SU-DHL-6 (cell line): ENCODE data around the gene PITPNC1.

Source experiments
- EZH2phosphoT487 ChIP-seq: fragments of 200-600 bp; sonication (generic), shearing (Covaris generic); conservative IDR thresholded peaks from 2 replicates; pipeline ENCODE4 v1.6.1; 2018; ENCODE audit warnings: mild to moderate bottlenecking, antibody characterized with exemption, low read length, moderate library complexity, mixed read lengths
- TF ChIP-seq, protein P1 (sequence below): fragments of 200-600 bp; sonication (generic); IDR thresholded peaks from one replicate; pipeline ENCODE4 v1.5.1; 2017; ENCODE audit warnings: antibody characterized with exemption, mild to moderate bottlenecking, low read length, moderate library complexity; ENCODE audit not compliant: insufficient read depth, poor library complexity, severe bottlenecking

DNA sequence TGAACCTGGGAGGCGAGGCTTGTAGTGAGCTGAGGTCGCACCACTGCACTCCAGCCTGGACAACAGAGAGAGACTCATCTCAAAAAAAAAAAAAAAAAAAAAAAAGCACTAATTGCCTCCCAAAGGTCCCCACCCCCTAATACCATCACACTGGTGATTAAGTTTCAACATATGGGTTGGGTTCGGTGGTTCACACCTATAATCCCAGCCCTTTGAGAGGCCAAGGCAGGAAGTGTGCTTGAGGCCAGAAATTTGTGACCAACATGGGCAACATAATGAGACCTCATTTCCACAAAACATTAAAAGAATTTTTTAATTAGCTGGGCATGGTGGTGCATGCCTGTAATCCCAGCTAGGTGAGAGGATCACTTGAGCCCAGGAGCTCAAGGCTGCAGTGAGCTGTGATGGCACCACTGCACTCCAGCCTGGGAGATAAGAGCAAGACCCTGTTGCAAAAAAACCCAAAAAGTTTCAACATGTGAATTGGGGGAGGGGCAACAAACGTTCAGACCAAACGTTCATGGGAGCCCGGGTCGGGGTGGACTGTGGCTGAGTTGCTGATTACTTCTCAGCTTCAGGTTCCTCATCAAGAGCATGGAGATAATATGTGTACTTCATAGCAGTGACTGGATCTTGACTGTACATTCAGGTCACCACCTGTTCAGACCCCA, 278.5 kb downstream of the PITPNC1 start:
- TF ChIP-seq, protein P1, sequence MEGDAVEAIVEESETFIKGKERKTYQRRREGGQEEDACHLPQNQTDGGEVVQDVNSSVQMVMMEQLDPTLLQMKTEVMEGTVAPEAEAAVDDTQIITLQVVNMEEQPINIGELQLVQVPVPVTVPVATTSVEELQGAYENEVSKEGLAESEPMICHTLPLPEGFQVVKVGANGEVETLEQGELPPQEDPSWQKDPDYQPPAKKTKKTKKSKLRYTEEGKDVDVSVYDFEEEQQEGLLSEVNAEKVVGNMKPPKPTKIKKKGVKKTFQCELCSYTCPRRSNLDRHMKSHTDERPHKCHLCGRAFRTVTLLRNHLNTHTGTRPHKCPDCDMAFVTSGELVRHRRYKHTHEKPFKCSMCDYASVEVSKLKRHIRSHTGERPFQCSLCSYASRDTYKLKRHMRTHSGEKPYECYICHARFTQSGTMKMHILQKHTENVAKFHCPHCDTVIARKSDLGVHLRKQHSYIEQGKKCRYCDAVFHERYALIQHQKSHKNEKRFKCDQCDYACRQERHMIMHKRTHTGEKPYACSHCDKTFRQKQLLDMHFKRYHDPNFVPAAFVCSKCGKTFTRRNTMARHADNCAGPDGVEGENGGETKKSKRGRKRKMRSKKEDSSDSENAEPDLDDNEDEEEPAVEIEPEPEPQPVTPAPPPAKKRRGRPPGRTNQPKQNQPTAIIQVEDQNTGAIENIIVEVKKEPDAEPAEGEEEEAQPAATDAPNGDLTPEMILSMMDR = no peak
- TF ChIP-seq EZH2phosphoT487 = no peak
